PC-9 (cell line): ENCODE results near the gene SAPCD2. TPM values are rescaled to one million over a fixed set of nuclear protein-coding genes. Genes with fewer than 3 reads are reported as not detected.

Experiments
- BruUV-seq: library from RNA; stranded (reverse); fragments of 400-500 nt; replicated peaks from 2 replicates; lab custom pipeline; 2021; lab: Mats Ljungman, UMichigan
- CTCF ChIA-PET: fragments of 300-600 bp; sonication (Branson Sonifier 250); formaldehyde crosslinking; loops from one replicate; lab custom pipeline; 2022; ENCODE audit warnings: antibody characterized with exemption; lab: Charles Lee
- POLR2A ChIA-PET: fragments of 300-600 bp; sonication (Branson Sonifier 250); formaldehyde crosslinking; loops from one replicate; lab custom pipeline; 2022; ENCODE audit warnings: antibody characterized with exemption; ENCODE audit not compliant: unreplicated experiment; lab: Charles Lee
- DNase-seq, 2 experiments: peaks; one replicate each; pipeline versions ENCODE4 v3.0.0 to v3.0.0-alpha.2; 2015 to 2022; ENCODE audit warnings: mixed read lengths in 1 of 2
- H2AFZ ChIP-seq: fragments of 200-600 bp; sonication (generic); 2 replicates; pipeline ENCODE4 v1.8.1; 2017; ENCODE audit warnings: antibody characterized with exemption
- H3F3A ChIP-seq: fragments of 200-600 bp; sonication (generic); 2 replicates; pipeline ENCODE4 v1.8.1; 2017; ENCODE audit warnings: antibody characterized with exemption, mild to moderate bottlenecking, low read depth; ENCODE audit not compliant: insufficient read depth
- H3K27ac ChIP-seq: fragments of 200-600 bp; sonication (generic); 2 replicates; pipeline ENCODE4 v1.6.1; 2016; ENCODE audit warnings: mixed run types
- H3K27me3 ChIP-seq: fragments of 200-600 bp; sonication (generic); 2 replicates; pipeline ENCODE4 v1.6.1; 2016; ENCODE audit warnings: low read depth, mixed run types; ENCODE audit not compliant: insufficient read depth
- H3K36me3 ChIP-seq: fragments of 200-600 bp; sonication (generic); 2 replicates; pipeline ENCODE4 v1.6.1; 2016; ENCODE audit warnings: low read depth, mixed run types
- H3K4me1 ChIP-seq: fragments of 200-600 bp; sonication (generic); replicated peaks from 2 replicates; pipeline ENCODE4 v1.6.1; 2016; ENCODE audit warnings: mixed run types; ENCODE audit not compliant: insufficient read depth
- H3K4me2 ChIP-seq: fragments of 200-600 bp; sonication (generic); 2 replicates; pipeline ENCODE4 v1.6.1; 2017; ENCODE audit warnings: mixed run types
- H3K4me3 ChIP-seq: fragments of 200-600 bp; sonication (generic); 2 replicates; pipeline ENCODE4 v1.6.1; 2016; ENCODE audit warnings: mixed run types
- H3K79me2 ChIP-seq: fragments of 200-600 bp; sonication (generic); 2 replicates; pipeline ENCODE4 v1.6.1; 2017; ENCODE audit warnings: low read depth, mixed run types
- H3K9me2 ChIP-seq: fragments of 200-600 bp; sonication (generic); 2 replicates; pipeline ENCODE4 v1.8.1; 2017; ENCODE audit warnings: mild to moderate bottlenecking; ENCODE audit not compliant: insufficient read depth
- H3K9me3 ChIP-seq: fragments of 200-600 bp; sonication (generic); 2 replicates; pipeline ENCODE4 v1.8.1; 2016; ENCODE audit warnings: low read depth; ENCODE audit not compliant: insufficient read depth
- H4K20me1 ChIP-seq: fragments of 200-600 bp; sonication (generic); 2 replicates; pipeline ENCODE4 v1.8.1; 2017; ENCODE audit not compliant: insufficient read depth
- EZH2 ChIP-seq: fragments of 200-600 bp; sonication (generic); IDR thresholded peaks from 2 replicates; pipeline ENCODE4 v1.8.0; 2017; ENCODE audit warnings: antibody characterized with exemption, low read depth
- intact Hi-C: fragments of 100-400 bp; cut with micrococcal nuclease; formaldehyde crosslinking; loops from one replicate; pipeline ENCODE4 v1.10.0; 2022; ENCODE audit not compliant: unreplicated experiment
- total RNA-seq: library from RNA; stranded (reverse); gene quantifications from 2 replicates; pipeline ENCODE4 v1.2.3, GENCODE V29; 2021
- TF ChIP-seq, protein P1 (sequence below): fragments of 200-600 bp; sonication (generic); conservative IDR thresholded peaks from 2 replicates; pipeline ENCODE4 v1.6.1; 2017; ENCODE audit warnings: mixed run types, antibody characterized with exemption, mild to moderate bottlenecking, moderate library complexity

SAPCD2 gene
- total RNA-seq, 1 experiment from 2014 or later = 50.3 TPM

DNA sequence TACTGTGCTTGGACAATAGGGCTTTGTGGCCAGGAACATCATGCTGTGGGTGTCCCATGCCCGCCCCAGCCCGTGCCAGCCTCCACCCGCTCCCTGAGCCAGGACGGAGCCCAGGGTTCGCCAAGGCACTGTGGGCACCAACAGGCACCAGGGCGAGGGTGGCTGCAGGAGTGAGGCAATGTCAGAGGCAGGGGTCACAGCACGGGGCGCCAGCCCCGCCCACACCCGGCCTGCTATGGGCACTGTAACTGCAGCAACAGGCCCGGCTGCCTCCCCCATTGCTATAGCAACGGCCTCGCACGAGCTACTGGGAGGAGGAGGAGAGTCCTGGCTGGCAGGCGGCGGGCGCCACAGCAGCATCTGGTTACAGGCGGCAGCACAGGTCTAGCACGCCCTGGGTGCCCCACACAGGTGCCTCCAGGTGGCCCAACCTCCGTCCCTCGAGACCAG lies 44.8 kb downstream of the SAPCD2 start:
- Histone ChIP-seq H3K79me2 (no peaks in the 10 kb centered on the region), H3F3A (peaks cover 11% of the 10 kb centered on the region; the same call in 1 of the 2 replicates), H3K9me2 (no peaks in the 10 kb centered on the region), H2AFZ (no peak overlapping the region), H4K20me1 (no peaks in the 10 kb centered on the region; the same call in 1 of the 2 replicates), H3K4me2 (no peak overlapping the region), H3K27me3 (no peaks in the 10 kb centered on the region), H3K9me3 (no peaks in the 10 kb centered on the region), H3K4me3 (no peak overlapping the region), H3K27ac (no peak overlapping the region), H3K36me3 (no peaks in the 10 kb centered on the region), H3K4me1 (peaks cover 8% of the 10 kb centered on the region; the same call in 1 of the 2 replicates)
- intact Hi-C loops = loop anchor here (5.0 kb wide), 1 partner anchor 178 kb away; the partner anchor contains the start of gene PHPT1
- BruUV-seq = no TSS peak
- TF ChIP-seq, protein P1, sequence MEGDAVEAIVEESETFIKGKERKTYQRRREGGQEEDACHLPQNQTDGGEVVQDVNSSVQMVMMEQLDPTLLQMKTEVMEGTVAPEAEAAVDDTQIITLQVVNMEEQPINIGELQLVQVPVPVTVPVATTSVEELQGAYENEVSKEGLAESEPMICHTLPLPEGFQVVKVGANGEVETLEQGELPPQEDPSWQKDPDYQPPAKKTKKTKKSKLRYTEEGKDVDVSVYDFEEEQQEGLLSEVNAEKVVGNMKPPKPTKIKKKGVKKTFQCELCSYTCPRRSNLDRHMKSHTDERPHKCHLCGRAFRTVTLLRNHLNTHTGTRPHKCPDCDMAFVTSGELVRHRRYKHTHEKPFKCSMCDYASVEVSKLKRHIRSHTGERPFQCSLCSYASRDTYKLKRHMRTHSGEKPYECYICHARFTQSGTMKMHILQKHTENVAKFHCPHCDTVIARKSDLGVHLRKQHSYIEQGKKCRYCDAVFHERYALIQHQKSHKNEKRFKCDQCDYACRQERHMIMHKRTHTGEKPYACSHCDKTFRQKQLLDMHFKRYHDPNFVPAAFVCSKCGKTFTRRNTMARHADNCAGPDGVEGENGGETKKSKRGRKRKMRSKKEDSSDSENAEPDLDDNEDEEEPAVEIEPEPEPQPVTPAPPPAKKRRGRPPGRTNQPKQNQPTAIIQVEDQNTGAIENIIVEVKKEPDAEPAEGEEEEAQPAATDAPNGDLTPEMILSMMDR = no peak
- TF ChIP-seq EZH2 = no peak
- peak in 1 of 2 experiments; percentile 86 for DNase-seq
- ChIA-PET POLR2A (interaction anchor here (0.6 to 0.7 kb wide), 2 partner anchors 32 to 33 kb away, joined by 6 to 18 read pairs; partner anchors contain the start of gene PAXX), CTCF (interaction anchor here (0.6 to 1.1 kb wide), 3 partner anchors 10 to 202 kb away, joined by 3 to 5 read pairs (median 3); partner anchors contain the start of gene RNF224)

DNA sequence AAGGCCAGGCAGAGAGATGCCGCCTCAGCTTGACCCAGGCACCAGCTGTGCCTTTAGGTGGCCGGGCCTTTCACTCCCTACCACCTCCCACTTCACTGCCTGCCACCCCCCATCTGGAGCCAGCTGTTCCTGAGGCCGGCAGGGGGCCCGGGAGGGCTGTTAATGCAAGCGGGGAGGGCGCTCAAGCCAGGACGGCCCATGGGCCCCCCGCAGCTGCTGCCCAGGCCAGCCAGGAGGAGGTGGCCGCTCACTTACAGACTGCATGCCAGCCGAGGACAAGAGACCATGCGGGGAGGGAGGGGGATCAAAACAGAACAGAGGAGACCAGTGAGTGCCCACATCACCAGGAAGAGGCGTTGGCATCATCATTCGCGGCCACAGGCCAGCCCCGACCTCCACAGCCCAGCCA lies 46.8 kb downstream of the SAPCD2 start:
- DNase-seq = no peak
- Histone ChIP-seq H3K36me3 (no peaks in the 10 kb centered on the region), H3K9me2 (no peaks in the 10 kb centered on the region), H3K27me3 (no peaks in the 10 kb centered on the region), H3K4me2 (no peak overlapping the region), H4K20me1 (no peaks in the 10 kb centered on the region; the same call in 1 of the 2 replicates), H3K79me2 (no peaks in the 10 kb centered on the region), H2AFZ (no peak overlapping the region), H3K4me3 (no peak overlapping the region), H3K27ac (no peak overlapping the region), H3K9me3 (no peaks in the 10 kb centered on the region), H3K4me1 (peaks cover 1% of the 10 kb centered on the region; the same call in 1 of the 2 replicates), H3F3A (peaks cover 7% of the 10 kb centered on the region; the same call in 1 of the 2 replicates)
- intact Hi-C loops = no loop called here
- no peak for TF ChIP-seq EZH2
- TF ChIP-seq, protein P1 = no peak
- ChIA-PET CTCF (no interaction called here), POLR2A (no interaction called here)
- BruUV-seq = no TSS peak

DNA sequence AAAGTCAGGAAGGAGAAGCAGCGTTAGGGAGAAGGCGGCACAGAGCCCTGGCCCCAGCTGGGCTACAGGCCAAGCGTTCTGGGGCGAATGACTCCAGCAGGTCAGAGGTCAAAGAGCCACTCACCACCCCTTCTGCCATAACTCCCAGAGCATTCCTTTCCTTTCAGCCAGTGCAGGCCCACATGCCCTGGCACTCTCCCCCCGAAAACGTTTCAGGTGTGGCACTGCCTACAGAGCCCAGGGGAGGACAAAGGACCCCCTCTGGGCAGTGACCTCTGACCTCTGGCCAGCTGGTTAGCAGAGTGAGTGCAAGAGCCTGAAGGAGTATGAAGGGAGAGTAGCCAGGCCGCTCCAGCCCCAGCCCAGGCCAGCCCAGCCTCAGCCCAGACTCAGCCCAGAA lies 47.2 kb downstream of the SAPCD2 start:
- no TSS peak for BruUV-seq
- no peaks in the 10 kb centered on the region for H3K79me2 ChIP-seq
- H3K4me3 ChIP-seq = no peak overlapping the region
- H3K9me3 ChIP-seq = no peaks in the 10 kb centered on the region
- no peak for TF ChIP-seq EZH2
- TF ChIP-seq, protein P1 = no peak
- H3F3A ChIP-seq = peaks cover 7% of the 10 kb centered on the region; the same call in 1 of the 2 replicates
- no peak for DNase-seq
- H3K36me3 ChIP-seq = no peaks in the 10 kb centered on the region
- H3K4me2 ChIP-seq = no peak overlapping the region
- intact Hi-C loops = no loop called here
- ChIA-PET POLR2A (no interaction called here), CTCF (no interaction called here)
- H3K9me2 ChIP-seq = no peaks in the 10 kb centered on the region
- H3K4me1 ChIP-seq = no peaks in the 10 kb centered on the region
- H3K27me3 ChIP-seq = no peaks in the 10 kb centered on the region
- no peak overlapping the region for H3K27ac ChIP-seq
- H2AFZ ChIP-seq = no peak overlapping the region
- no peaks in the 10 kb centered on the region; the same call in 1 of the 2 replicates for H4K20me1 ChIP-seq
